Neural cell (in vitro differentiated cells): ENCODE measurements around the gene AOC2. TPM values are rescaled to one million over a fixed set of nuclear protein-coding genes. Genes with fewer than 3 reads are reported as not detected.

ENCODE experiments used
- H2AFZ ChIP-seq: fragments of 200-600, 300-800 bp; sonication (generic), shearing (Covaris generic); 2 replicates; pipeline ENCODE4 v1.6.0; 2014; ENCODE audit warnings: low read depth, mild to moderate bottlenecking, antibody characterized with exemption, low read length, moderate library complexity
- H3F3A ChIP-seq: fragments of 200-600 bp; shearing (Covaris generic); 2 replicates; pipeline ENCODE4 v1.6.1; 2016; ENCODE audit warnings: mild to moderate bottlenecking, moderate library complexity, mixed read lengths, antibody characterized with exemption, low read length; ENCODE audit not compliant: insufficient read depth, poor library complexity, severe bottlenecking
- H3K27ac ChIP-seq: fragments of 200-600, 300-800 bp; sonication (generic), shearing (Covaris generic); 2 replicates; pipeline ENCODE4 v1.5.1; 2014; ENCODE audit warnings: mild to moderate bottlenecking, low read length, moderate library complexity
- H3K27me3 ChIP-seq: fragments of 300-800, 200-600 bp; sonication (generic), shearing (Covaris generic); 2 replicates; pipeline ENCODE4 v1.6.0; 2014; ENCODE audit warnings: mild to moderate bottlenecking, low read depth, low read length, moderate library complexity; ENCODE audit not compliant: insufficient read depth
- H3K36me3 ChIP-seq: fragments of 300-800, 200-600 bp; sonication (generic), shearing (Covaris generic); 2 replicates; pipeline ENCODE4 v1.5.1; 2014; ENCODE audit warnings: mild to moderate bottlenecking, antibody characterized with exemption, low read length, moderate library complexity; ENCODE audit not compliant: insufficient read depth
- H3K4me2 ChIP-seq: fragments of 300-800, 200-600 bp; sonication (generic), shearing (Covaris generic); 2 replicates; pipeline ENCODE4 v1.6.0; 2014; ENCODE audit warnings: mild to moderate bottlenecking, low read length
- H3K4me3 ChIP-seq: fragments of 300-800, 200-600 bp; sonication (generic), shearing (Covaris generic); 2 replicates; pipeline ENCODE4 v1.5.1; 2014; ENCODE audit warnings: mild to moderate bottlenecking, low read length, moderate library complexity
- H3K79me2 ChIP-seq: fragments of 200-600 bp; shearing (Covaris generic); replicated peaks from 2 replicates; pipeline ENCODE4 v1.6.0; 2014; ENCODE audit warnings: mild to moderate bottlenecking, low read length, moderate library complexity; ENCODE audit not compliant: insufficient read depth
- H3K9ac ChIP-seq: fragments of 300-800, 200-600 bp; sonication (generic), shearing (Covaris generic); 2 replicates; pipeline ENCODE4 v1.6.1; 2016; ENCODE audit warnings: mild to moderate bottlenecking, low read length, mixed read lengths
- H3K9me2 ChIP-seq: fragments of 200-600 bp; shearing (Covaris generic); 2 replicates; pipeline ENCODE4 v1.6.1; 2016; ENCODE audit warnings: mild to moderate bottlenecking, low read length, mixed read lengths; ENCODE audit not compliant: insufficient read depth
- H3K9me3 ChIP-seq: fragments of 200-600, 300-800 bp; sonication (generic), shearing (Covaris generic); 2 replicates; pipeline ENCODE4 v1.6.1; 2016; ENCODE audit warnings: mild to moderate bottlenecking, mixed run types, low read length, moderate library complexity, mixed read lengths
- H4K20me1 ChIP-seq: fragments of 200-600 bp; shearing (Covaris generic); 2 replicates; pipeline ENCODE4 v1.6.1; 2016; ENCODE audit warnings: mild to moderate bottlenecking, mixed run types; ENCODE audit not compliant: insufficient read depth
- EP300 ChIP-seq: fragments of 450-650 bp; conservative IDR thresholded peaks from 2 replicates; pipeline ENCODE4 v1.6.1; 2014; ENCODE audit warnings: antibody characterized with exemption, mild to moderate bottlenecking, moderate library complexity; ENCODE audit not compliant: poor library complexity, severe bottlenecking
- EZH2 ChIP-seq: fragments of 200-600, 300-800 bp; shearing (Covaris generic), sonication (generic); IDR thresholded peaks from 2 replicates; pipeline ENCODE4 v1.6.1; 2014; ENCODE audit warnings: antibody characterized with exemption, low read length, borderline replicate concordance, mild to moderate bottlenecking; ENCODE audit not compliant: insufficient read depth, poor library complexity, severe bottlenecking
- MXI1 ChIP-seq: fragments of 450-650 bp; conservative IDR thresholded peaks from 2 replicates; pipeline ENCODE4 v1.6.1; 2014; ENCODE audit warnings: antibody characterized with exemption, mild to moderate bottlenecking; ENCODE audit not compliant: poor library complexity, severe bottlenecking
- POLR2AphosphoS5 ChIP-seq: IDR thresholded peaks from 2 replicates; pipeline ENCODE4 v1.6.1; 2012
- RAD21 ChIP-seq: fragments of 450-650 bp; conservative IDR thresholded peaks from 2 replicates; pipeline ENCODE4 v1.6.1; 2014; ENCODE audit warnings: antibody characterized with exemption, mild to moderate bottlenecking, moderate library complexity
- SMC3 ChIP-seq: fragments of 450-650 bp; conservative IDR thresholded peaks from 2 replicates; pipeline ENCODE4 v1.6.1; 2014; ENCODE audit warnings: antibody characterized with exemption, mild to moderate bottlenecking, moderate library complexity; ENCODE audit not compliant: poor library complexity
- TAF1 ChIP-seq: IDR thresholded peaks from 2 replicates; pipeline ENCODE4 v1.6.1; 2012; ENCODE audit warnings: low read depth
- polyA plus RNA-seq: library from polyadenylated mRNA; depleted of rRNA; stranded (reverse); fragments of >200 nt; gene quantifications from 2 replicates; pipeline ENCODE4 v1.2.3, GENCODE V29; 2014
- TF ChIP-seq, protein P1 (sequence below): IDR thresholded peaks from 2 replicates; pipeline ENCODE4 v1.6.1; 2012; ENCODE audit warnings: borderline replicate concordance
- TF ChIP-seq, protein P2 (sequence below): fragments of 450-650 bp; IDR thresholded peaks from 2 replicates; pipeline ENCODE4 v1.5.1; 2014; ENCODE audit warnings: antibody characterized with exemption, mild to moderate bottlenecking, moderate library complexity; ENCODE audit not compliant: poor library complexity, severe bottlenecking

AOC2 gene
- polyA plus RNA-seq, 1 donor from 2014 or later: 2.8 TPM

DNA sequence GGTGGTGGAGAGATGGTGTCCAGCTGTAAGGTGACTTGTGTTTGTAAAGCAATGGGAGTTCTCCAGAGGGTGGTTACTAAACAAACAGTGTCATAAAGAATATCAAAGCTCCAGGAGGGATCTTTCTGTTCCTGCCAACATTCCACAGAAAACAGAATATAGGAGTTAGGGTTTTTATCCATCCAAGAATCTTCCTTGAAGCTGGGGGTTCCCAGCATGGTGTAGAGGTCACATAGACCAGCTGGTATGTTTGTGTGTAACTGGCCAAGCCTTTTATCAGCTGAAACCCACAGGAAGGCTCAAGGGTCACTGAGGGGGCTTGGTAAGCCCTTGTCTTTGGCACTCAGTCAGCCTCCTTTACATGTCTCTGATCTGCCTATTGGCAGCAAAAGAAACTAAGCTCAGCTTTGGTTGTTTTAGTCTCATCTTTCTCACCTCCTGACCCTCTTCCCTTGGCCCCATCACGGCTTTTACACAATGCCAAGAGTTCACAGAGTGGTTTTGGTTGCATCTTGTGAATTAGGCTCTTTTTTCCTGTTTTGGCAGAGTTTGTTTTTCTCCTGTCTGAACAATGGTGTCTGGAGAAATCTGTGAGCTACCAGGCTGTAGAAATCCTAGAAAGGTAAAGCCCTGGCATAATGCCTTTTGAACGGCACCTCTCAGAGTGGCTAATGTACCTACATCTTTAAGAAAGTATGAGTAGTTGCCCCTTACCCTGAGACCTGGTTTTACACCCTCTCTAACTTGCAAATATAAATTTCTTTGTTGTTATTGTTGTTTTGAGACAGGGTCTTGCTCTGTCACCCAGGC, 41.1 kb upstream of the AOC2 start:
- Histone ChIP-seq H3K27ac (no peak overlapping the region), H3K4me2 (no peak overlapping the region), H3K9me3 (no peaks in the 10 kb centered on the region), H3K4me3 (no peak overlapping the region), H3K9me2 (no peaks in the 10 kb centered on the region), H3K36me3 (no peaks in the 10 kb centered on the region), H3F3A (no peaks in the 10 kb centered on the region), H4K20me1 (no peaks in the 10 kb centered on the region), H3K9ac (no peak overlapping the region), H3K79me2 (peaks cover 2% of the 10 kb centered on the region), H2AFZ (no peak overlapping the region), H3K27me3 (peaks cover 3% of the 10 kb centered on the region)
- TF ChIP-seq EZH2 (no peak), TAF1 (no peak), EP300 (no peak), MXI1 (no peak), SMC3 (no peak), RAD21 (no peak), POLR2AphosphoS5 (no peak)
- TF ChIP-seq, protein P1, sequence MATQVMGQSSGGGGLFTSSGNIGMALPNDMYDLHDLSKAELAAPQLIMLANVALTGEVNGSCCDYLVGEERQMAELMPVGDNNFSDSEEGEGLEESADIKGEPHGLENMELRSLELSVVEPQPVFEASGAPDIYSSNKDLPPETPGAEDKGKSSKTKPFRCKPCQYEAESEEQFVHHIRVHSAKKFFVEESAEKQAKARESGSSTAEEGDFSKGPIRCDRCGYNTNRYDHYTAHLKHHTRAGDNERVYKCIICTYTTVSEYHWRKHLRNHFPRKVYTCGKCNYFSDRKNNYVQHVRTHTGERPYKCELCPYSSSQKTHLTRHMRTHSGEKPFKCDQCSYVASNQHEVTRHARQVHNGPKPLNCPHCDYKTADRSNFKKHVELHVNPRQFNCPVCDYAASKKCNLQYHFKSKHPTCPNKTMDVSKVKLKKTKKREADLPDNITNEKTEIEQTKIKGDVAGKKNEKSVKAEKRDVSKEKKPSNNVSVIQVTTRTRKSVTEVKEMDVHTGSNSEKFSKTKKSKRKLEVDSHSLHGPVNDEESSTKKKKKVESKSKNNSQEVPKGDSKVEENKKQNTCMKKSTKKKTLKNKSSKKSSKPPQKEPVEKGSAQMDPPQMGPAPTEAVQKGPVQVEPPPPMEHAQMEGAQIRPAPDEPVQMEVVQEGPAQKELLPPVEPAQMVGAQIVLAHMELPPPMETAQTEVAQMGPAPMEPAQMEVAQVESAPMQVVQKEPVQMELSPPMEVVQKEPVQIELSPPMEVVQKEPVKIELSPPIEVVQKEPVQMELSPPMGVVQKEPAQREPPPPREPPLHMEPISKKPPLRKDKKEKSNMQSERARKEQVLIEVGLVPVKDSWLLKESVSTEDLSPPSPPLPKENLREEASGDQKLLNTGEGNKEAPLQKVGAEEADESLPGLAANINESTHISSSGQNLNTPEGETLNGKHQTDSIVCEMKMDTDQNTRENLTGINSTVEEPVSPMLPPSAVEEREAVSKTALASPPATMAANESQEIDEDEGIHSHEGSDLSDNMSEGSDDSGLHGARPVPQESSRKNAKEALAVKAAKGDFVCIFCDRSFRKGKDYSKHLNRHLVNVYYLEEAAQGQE: no peak
- TF ChIP-seq, protein P2, sequence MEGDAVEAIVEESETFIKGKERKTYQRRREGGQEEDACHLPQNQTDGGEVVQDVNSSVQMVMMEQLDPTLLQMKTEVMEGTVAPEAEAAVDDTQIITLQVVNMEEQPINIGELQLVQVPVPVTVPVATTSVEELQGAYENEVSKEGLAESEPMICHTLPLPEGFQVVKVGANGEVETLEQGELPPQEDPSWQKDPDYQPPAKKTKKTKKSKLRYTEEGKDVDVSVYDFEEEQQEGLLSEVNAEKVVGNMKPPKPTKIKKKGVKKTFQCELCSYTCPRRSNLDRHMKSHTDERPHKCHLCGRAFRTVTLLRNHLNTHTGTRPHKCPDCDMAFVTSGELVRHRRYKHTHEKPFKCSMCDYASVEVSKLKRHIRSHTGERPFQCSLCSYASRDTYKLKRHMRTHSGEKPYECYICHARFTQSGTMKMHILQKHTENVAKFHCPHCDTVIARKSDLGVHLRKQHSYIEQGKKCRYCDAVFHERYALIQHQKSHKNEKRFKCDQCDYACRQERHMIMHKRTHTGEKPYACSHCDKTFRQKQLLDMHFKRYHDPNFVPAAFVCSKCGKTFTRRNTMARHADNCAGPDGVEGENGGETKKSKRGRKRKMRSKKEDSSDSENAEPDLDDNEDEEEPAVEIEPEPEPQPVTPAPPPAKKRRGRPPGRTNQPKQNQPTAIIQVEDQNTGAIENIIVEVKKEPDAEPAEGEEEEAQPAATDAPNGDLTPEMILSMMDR: no peak

DNA sequence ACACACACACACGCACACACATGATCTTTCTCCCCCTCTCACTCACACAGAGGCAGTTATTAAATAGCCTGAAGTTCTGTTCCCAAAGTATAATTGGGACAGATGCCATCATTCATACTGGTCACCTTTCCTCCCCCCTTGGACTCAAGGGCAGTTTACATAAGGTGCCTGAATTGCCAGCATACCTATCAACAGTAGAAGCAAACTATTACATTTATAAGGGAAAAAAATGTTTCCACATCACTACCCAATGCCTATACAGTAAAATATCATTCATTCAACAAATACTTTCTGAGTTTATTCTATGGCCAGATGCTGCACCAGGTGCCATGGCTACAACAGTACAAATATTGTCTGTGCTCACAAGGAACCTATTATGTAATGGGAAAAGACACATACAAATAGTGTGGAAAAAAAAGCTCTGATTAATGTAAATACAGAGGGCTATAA, 39.4 kb upstream of the AOC2 start:
- no peak overlapping the region for H3K4me3 ChIP-seq
- H3K79me2 ChIP-seq: no peaks in the 10 kb centered on the region
- H2AFZ ChIP-seq: no peak overlapping the region
- H3K9me2 ChIP-seq: no peaks in the 10 kb centered on the region
- TF ChIP-seq POLR2AphosphoS5: no peak
- TF ChIP-seq MXI1: no peak
- no peak for TF ChIP-seq TAF1
- TF ChIP-seq, protein P2: no peak
- no peak for TF ChIP-seq SMC3
- TF ChIP-seq, protein P1: no peak
- TF ChIP-seq EP300: no peak
- no peak for TF ChIP-seq EZH2
- TF ChIP-seq RAD21: no peak
- no peak overlapping the region for H3K4me2 ChIP-seq
- H4K20me1 ChIP-seq: no peaks in the 10 kb centered on the region
- H3K9ac ChIP-seq: no peak overlapping the region
- peaks cover 3% of the 10 kb centered on the region for H3K27me3 ChIP-seq
- no peaks in the 10 kb centered on the region for H3K9me3 ChIP-seq
- H3K36me3 ChIP-seq: no peaks in the 10 kb centered on the region
- H3K27ac ChIP-seq: no peak overlapping the region
- no peaks in the 10 kb centered on the region for H3F3A ChIP-seq
